HG02885 (cell line): ENCODE data around the gene IZUMO1.

Experiments used
- ATAC-seq: cut with Tn5 transposase; IDR thresholded peaks from one replicate; pipeline ENCODE4 v1.9.1; 2021; ENCODE audit warnings: mild to moderate bottlenecking; ENCODE audit not compliant: unreplicated experiment, poor library complexity

IZUMO1 gene

DNA sequence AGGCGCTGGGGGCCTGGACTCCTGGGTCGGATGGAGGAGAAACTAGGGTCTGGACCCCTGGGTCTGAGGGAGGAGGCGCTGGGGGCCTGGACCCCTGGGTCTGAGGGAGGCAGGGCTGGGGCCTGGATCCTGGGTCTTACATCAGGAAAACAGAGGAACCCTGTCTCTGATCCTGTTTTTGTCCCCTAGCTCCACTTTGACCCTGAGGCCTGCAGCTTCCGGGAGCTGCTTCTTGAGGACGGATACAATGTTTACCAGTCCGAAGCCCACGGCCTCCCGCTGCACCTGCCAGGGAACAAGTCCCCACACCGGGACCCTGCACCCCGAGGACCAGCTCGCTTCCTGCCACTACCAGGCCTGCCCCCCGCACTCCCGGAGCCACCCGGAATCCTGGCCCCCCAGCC, 11.0 kb upstream of the IZUMO1 start:
- no peak for ATAC-seq

DNA sequence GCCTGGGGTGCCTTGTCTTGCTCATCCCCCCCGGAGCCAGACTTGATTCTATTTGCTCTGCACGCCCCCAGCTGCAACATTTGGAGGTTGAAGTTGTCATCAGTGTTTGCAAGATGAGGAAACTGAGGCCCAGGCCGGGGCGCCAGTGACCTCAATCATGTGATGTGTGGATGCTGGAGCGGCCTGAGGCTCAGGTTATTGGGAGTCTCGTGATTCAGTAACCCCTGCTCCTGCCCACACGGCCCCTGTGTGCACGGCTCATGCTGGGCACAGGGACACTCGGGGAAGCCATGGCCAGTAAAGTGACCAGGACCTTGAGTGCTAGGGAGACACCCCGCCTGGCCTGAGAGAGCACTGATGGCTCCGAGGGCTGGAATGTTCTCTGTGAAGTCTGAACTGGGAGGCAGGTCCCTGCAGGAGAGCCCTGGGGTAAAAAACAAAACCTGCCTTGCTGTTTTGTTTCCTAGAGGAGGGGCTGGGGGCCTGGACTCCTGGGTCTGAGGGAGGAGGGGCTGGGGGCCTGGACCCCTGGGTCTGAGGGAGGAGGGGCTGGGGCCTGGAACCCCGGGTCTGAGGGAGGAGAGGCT, 10.5 kb upstream of the IZUMO1 start:
- ATAC-seq: no peak

DNA sequence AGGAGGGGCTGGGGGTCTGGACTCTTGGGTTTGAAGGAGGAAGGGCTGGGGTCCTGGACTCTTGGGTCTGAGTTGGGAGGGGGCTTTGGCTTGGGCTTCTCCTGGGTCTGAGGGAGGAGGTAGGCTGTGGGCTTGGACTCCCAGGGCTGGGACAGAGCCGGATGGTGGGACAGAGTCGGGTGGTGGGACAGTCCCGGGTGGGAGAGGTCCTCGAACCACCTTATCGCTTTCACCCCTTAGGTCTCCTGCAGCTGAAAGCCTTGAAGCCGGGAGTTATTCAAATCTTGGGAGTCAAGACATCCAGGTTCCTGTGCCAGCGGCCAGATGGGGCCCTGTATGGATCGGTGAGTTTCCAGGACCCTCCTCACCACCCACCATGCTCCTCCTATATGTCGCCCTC, 10.0 kb upstream of the IZUMO1 start:
- ATAC-seq: no peak

DNA sequence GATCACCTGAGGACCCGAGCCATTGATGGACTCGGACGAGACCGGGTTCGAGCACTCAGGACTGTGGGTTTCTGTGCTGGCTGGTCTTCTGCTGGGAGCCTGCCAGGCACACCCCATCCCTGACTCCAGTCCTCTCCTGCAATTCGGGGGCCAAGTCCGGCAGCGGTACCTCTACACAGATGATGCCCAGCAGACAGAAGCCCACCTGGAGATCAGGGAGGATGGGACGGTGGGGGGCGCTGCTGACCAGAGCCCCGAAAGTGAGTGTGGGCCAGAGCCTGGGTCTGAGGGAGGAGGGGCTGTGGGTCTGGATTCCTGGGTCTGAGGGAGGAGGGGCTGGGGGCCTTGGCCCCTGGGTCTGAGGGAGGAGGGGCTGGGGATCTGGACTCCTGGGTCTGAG, 9.5 kb upstream of the IZUMO1 start:
- no peak for ATAC-seq

DNA sequence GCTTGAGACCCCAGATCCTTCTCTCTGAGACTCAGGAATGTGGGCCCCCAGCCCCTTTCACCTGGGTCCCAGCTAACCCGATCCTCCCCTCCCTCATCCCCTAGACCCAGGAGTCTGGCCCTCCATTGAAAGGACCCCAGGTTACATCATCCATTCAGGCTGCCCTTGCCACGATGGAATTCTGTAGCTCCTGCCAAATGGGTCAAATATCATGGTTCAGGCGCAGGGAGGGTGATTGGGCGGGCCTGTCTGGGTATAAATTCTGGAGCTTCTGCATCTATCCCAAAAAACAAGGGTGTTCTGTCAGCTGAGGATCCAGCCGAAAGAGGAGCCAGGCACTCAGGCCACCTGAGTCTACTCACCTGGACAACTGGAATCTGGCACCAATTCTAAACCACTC, 9.1 kb upstream of the IZUMO1 start:
- ATAC-seq: no peak

DNA sequence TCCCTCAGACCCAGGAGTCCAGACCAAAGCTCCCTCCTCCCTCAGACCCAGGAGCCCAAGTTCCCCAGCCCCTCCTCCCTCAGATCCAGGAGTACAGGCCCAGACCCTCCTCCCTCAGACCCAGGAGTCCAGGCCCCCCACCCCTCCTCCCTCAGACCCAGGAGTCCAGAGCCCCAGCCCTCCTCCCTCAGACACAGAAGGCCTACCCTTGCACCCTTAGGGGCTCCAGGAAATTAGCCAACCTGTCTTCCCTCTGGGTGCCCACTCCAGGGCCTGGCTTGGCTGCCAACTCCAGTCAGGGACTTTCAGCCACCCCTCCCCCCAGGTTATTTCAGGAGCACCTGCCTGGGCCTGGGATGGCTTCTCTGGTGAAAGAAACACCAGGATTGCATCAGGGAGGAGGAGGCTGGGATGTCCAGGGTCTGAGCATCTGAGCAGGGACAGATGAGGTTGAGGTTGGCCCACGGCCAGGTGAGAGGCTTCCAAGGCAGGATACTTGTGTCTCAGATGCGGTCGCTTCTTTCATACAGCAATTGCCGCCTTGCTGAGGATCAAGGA, 8.5 kb upstream of the IZUMO1 start, which contains the start of gene FGF21:
TSS of gene FGF21 (plus strand) at position 441 of the 558 bp plus-strand sequence. CDS start 713 bp downstream, outside the sequence.
- no peak for ATAC-seq

DNA sequence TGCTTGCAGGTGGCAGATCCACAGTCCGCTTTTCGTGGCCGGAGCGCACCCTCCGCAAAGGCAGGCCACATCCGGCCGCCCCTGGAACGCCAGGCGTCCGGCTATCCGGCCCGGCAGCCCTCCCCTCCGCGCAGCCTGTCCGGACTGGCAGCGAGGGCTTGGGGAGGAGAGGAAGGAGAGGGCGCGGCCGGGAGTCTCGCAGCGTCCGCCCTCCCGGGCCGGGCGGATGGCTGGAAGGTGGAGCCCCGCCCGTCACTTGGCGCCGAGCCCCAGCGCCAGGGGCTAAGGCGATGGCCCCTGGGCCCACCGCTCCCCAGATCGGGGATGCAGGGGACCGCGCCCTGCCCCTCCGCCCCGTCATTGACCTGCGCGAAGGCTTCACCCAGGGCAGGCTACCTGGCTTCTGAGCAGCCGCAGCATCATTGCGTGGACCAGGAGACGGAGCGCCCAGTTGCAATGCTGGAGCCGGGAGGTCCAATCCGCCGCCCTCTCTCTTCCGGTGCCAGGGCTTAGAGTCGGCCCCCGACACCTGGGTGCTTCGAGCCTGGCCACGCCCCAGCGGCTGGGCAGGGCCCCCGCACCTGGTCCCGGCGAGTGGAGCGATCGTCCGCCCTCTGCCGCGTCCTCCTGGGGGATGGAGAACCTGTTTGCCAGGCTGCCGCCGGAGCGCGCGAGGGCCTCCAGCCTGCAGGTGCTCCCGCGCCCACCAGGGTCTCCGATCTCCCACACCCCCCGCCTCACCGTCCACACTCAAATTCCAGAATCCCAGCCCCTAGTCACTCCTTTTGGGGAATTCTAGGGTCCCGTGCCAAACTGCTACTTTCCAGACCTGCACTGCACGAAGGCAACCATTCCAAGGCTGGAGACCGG, 6.0 kb upstream of the IZUMO1 start, which contains the start of gene FUT1:
TSS of gene FUT1 (minus strand) at position 146 of the 870 bp plus-strand sequence. CDS start 1,360 bp downstream, outside the sequence.
- ATAC-seq: no peak

DNA sequence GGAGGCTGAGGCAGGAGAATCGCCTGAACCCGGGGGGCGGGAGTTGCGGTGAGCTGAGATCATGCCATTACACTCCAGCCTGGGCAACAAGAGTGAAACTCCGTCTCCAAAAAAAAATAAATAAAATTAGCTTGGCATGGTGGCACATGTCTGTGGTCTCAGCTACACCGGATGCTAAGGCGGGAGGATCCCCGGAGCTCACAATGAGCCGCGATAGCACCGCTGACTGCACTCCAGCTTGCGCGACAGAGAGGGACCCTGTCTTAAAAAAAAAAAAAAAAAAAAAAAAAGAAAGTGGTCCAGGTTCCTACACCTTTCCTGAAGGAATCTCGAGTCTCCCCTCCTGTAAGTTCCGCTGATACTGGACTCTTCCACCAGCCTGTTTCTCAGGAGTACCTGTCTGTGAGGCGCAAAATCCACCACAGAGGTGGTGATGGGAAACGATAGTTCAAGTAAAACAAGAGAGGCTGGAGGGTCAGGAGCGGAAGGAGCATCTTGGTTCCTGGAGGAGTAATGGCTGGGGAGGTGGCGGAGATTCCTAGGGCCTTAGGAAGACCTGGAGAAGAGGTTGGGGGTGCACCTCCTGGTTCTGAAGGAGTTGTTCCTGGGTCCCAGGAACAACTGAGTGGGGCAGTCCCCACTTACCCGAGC, 5.3 kb upstream of the IZUMO1 start:
- no peak for ATAC-seq

DNA sequence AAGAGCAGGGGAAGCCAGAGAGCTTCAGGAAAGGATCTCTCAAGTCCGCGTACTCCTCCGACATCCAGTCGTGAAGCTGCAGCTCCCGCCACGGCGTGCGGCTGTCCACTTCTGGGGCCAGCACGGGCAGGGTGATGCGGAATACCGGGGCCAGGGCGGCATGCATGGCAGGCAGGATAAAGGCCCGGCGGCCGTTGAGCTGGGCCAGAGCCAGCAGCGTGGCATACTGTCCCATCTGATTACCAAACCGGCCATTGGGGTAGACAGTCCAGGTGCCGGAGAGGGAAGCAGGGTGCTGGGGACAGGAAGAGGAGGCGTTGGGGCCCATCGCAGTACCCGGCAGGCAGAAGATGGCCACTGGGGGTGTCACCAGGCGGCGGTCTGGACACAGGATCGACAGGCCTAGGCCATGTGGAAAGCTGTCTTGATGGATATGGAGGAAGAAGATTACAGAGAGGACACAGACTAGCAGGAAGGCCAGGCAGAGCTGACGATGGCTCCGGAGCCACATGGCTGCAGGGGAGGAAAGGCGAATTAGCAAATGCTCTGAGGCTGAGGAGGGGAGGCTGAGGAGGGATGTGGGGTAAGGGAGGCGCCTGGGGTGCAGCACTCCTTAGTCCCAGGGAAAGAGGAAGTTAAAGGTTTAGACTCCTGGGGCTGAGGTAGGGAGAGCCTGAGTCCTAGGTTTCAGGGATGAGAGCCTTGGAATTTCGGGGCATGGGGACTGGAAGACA, 4.2 kb upstream of the IZUMO1 start:
- ATAC-seq: no peak

DNA sequence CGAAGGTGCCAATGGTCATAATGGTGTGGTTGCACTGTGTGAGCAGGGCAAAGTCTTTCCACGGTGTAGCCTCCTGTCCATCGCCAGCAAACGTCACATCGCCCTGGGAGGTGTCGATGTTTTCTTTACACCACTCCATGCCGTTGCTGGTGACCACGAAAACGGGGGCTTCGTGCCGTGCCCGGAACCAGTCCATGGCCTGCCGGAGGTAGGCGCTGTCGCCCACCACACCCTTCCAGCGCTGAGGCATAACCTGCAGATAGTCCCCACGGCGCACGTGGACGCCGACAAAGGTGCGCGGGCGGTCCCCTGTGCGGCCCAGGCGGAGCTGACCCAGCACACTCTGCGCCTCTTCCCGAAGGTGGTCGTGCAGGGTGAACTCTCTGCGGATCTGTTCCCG, 3.6 kb upstream of the IZUMO1 start:
- ATAC-seq: no peak

DNA sequence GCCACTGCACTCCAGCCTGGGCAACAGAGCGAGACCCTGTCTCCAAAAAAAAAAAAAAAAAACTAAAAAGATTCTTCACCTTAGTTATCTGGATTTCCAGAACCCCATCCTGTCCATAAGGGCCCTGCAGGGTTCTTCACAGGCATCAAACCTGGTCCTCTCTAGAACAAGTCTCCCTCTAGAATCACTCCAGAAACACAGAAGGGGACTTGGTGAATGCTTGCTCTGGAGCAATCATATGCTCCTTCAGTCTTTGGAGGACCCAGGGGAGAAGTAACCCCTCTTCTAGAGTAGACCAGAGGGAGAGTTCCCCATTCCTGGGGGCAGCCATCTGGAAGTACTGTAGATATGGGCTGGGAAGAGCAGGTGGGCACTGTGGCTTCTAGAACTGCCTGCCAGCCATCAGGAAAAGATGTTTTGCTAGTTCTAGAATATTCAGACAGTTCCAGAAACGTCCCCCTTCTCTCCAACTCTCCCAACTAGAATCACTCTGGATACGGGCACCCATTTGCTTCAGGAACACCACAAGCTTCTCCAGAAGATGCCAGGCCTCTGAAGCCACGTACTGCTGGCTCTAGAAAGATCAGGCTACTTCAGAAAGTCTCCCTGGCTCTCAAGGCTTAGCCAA, 3.0 kb upstream of the IZUMO1 start:
- ATAC-seq: no peak

DNA sequence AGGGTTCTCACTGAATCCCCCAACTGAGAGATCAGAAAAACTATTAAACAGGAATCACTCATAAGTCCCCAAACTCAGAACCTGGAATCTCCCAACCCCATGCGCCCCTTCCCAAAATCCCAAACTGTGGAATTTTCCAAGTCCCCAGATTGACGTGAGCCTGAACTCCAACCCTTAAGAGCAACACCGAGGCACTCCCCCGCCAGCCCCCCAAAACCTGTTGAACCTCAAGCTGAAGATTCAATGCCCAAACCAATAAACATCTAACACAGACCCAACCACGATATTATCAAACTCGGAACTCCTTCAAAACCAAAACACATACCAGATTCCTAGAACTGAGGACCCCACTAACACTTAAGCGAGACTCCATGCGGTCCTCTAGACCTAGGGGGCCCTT, 599 bp downstream of the IZUMO1 start:
- ATAC-seq: no peak

DNA sequence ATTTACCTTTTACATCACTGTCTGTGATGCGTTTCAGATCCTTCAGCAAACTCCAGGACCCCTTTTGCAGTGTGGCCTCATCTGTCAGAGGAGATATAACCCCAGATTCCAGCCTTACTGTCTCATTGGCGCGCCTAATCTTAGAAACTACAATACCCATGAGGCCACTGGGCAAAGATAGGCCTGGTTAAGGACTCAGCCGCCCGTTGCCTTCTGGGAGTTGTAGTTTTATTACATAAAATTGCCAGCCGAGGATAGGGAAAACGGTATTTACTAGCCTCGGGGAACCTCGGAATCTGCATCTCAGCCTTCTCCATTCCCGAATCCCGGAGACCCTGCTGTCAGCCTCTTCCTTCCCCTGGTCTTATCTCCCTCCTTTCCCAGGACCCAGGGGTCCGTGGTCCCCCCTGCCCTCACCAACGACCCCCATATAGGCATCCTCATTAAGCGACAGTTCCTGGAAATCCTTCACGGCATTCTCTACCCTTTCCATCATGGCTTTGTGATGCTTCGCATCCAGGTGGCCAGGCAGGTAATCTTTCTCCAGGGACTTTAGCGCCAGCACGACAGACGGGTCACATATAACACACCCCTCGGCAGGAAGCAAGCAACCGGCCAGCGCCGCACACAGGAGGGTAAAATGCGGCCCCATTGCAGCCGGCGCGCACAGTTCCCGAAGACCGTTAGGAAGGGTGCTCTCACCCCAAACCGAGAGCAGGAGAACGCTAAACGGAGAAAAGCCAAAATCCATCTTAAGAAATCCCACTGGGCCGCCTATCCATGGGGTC, 1.3 kb downstream of the IZUMO1 start:
- no peak for ATAC-seq

DNA sequence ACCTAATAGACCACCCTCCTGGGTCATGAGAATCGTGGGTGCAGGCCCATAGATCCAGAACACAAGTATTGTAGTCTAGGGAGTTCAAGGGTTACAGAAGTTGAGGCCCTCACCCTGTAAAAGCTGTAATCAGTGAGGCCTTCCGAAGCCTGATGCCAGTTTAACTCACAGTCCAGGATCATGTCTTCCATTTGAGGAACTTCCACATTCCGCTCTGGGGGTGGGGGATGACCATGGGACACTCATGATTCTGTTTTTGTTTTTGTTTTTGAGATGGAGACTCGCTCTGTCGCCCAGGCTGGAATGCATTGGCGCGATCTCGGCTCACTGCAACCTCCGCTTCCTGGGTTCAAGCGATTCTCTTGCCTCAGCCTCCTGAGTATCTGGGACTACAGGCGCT, 4.6 kb downstream of the IZUMO1 start:
- ATAC-seq: no peak

DNA sequence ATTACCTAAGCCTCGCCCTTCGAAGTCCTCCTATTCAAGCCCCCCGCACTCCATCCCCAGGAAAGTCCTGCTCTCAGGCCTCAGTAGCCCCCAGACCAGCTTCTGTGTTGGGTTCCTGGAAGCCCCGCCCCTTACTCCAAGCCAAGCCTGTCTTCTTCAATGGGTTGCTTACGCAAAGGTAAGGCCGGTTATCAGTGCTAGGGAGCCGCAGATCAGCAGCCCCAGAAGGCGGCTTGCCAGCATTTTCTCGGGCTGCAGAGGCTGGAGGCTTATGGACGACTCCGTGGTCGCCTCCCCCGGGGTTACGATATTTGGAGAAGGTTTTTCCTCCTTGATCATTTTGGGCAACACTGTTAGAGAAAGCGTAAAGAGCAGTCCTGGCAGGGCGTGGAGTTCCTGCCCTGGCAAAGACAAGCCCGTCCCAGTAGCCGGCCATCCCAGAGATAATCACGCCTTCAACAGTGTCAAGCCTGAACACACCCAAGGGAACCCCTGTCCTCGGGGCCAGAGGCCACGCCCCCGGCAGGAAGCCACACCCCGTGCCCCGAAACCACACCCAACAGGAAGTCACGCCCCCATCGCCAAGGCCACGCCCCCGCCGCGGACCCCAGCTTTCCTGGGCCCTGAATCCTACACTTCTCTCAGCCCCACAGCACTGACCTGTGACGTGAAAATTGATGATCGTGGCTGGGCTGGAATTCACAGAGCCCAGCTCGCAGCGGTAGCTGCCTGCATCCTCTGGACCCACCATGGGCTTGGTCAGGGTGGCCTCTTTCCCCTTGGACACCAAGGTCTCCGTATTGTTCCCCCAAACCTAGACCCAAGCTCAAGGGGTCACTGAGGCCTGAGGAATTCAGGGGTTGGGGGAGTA, 5.3 kb downstream of the IZUMO1 start:
- no peak for ATAC-seq

DNA sequence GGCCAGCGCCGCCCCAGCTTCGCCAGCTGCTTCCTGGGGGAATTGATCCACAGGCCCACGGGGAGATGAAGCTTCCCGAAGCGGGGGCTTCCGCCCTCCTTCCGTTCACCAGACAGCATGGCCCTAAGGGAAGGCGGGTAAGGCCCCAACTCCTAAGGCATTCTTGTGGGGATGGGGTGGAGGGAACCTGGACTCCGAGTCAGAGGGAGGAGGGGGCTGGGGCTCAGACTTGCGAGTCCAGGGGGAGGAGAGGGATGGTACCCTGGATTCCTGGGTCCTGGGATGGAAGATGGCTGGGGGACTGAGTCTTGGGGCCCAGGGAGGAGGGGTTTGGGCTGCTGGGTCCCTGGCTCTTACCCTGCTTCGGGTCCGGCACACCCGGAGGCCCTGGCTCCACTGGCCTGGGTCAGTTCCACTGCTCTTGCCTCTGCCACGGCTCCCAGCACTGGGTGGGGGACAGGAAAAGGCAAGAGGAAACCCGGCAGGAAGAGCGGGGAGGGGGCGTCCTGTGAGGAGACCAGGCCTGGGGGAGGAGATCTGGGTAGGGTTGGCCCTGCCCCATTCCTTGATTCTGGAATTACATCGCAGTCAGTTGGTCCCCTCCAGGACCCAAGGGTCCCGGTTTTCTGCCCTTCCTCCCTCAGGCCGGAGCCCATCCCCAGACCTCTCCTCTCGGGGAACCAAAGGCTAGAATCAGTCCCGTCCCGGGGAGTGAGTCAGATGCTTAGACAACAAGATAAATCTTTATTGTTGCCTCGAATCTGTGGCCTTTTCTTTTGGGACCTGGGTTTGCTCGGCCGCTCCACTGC, 6.3 kb downstream of the IZUMO1 start, which contains the start of gene RASIP1:
TSS of gene RASIP1 (minus strand) at position 447 of the 809 bp plus-strand sequence. CDS start at position 119, 328 bp downstream.
- ATAC-seq: no peak
